COLO668 (cell line): ENCODE results near the gene TUBA4B.

ENCODE experiments used
- DNase-seq: peaks from one replicate; lab custom pipeline; 2025; ENCODE audit not compliant: unreplicated experiment; lab: John Stamatoyannopoulos, UW

The TUBA4B gene

GRCh38 chr2:219290381-219291171 is 37.5 kb downstream of the TUBA4B start:
- DNase-seq: no peak

GRCh38 chr2:219291394-219291793 is 38.4 kb downstream of the TUBA4B start:
- DNase-seq: no peak

- DNase-seq: no peak
Measured at GRCh38 chr2:219291910-219292490, 39.0 kb downstream of the TUBA4B start.

- DNase-seq: no peak
Measured at GRCh38 chr2:219292616-219293015, 39.6 kb downstream of the TUBA4B start.

GRCh38 chr2:219293736-219294231 is 40.7 kb downstream of the TUBA4B start:
- no peak for DNase-seq

GRCh38 chr2:219294356-219295351 is 41.6 kb downstream of the TUBA4B start:
- DNase-seq: peak; percentile 91

- no peak for DNase-seq
Measured at GRCh38 chr2:219296142-219296541, 43.1 kb downstream of the TUBA4B start.

- no peak for DNase-seq
Measured at GRCh38 chr2:219296631-219297391, 43.8 kb downstream of the TUBA4B start.

GRCh38 chr2:219297766-219298456 is 44.9 kb downstream of the TUBA4B start:
- DNase-seq: no peak

GRCh38 chr2:219298759-219299371 is 45.8 kb downstream of the TUBA4B start:
- peak; percentile 75 for DNase-seq

- DNase-seq: no peak
Measured at GRCh38 chr2:219299372-219299760, 46.3 kb downstream of the TUBA4B start.

GRCh38 chr2:219300022-219300421 is 47.0 kb downstream of the TUBA4B start:
- DNase-seq: no peak

GRCh38 chr2:219302412-219302968 is 49.4 kb downstream of the TUBA4B start:
- no peak for DNase-seq

- no peak for DNase-seq
Measured at GRCh38 chr2:219304223-219304622, 51.2 kb downstream of the TUBA4B start.

GRCh38 chr2:219306047-219306446 is 53.0 kb downstream of the TUBA4B start:
- no peak for DNase-seq

GRCh38 chr2:219308142-219309101 is 55.4 kb downstream of the TUBA4B start:
- DNase-seq: peak; percentile 54

- peak; percentile 14 for DNase-seq
Measured at GRCh38 chr2:219309278-219309677, 56.2 kb downstream of the TUBA4B start, which contains the start of gene PTPRN. Gene PTPRN (minus strand): TSS chr2:219309401. CDS start chr2:219309332, 69 bp downstream.
